IMR-90 (cell line): ENCODE measurements around the gene NGFR.

Experiments used
- BHLHE40 ChIP-seq: fragments of 150-350 bp; IDR thresholded peaks from 2 replicates; pipeline ENCODE4 v1.6.1; 2016; ENCODE audit warnings: mild to moderate bottlenecking, low read depth, low read length
- CEBPB ChIP-seq: IDR thresholded peaks from 2 replicates; pipeline ENCODE4 v1.6.1; 2012; ENCODE audit warnings: low read depth, low read length, improper control_type of control experiment
- CHD1 ChIP-seq: IDR thresholded peaks from 2 replicates; pipeline ENCODE4 v1.6.1; 2012; ENCODE audit warnings: low read depth, low read length, improper control_type of control experiment
- FOS ChIP-seq: fragments of 150-350 bp; IDR thresholded peaks from 2 replicates; pipeline ENCODE4 v1.6.1; 2016; ENCODE audit warnings: low read depth, low read length
- MXI1 ChIP-seq: IDR thresholded peaks from 2 replicates; pipeline ENCODE4 v1.6.1; 2012; ENCODE audit warnings: low read depth, mild to moderate bottlenecking, low read length, moderate library complexity, borderline replicate concordance
- NFE2L2 ChIP-seq: fragments of 150-350 bp; IDR thresholded peaks from 2 replicates; pipeline ENCODE4 v1.6.1; 2016; ENCODE audit warnings: low read depth, mild to moderate bottlenecking, low read length
- POLR2A ChIP-seq: IDR thresholded peaks from 2 replicates; pipeline ENCODE4 v1.6.1; 2012; ENCODE audit warnings: mild to moderate bottlenecking, low read depth, low read length
- RCOR1 ChIP-seq: IDR thresholded peaks from 2 replicates; pipeline ENCODE4 v1.6.1; 2012; ENCODE audit warnings: mild to moderate bottlenecking, low read length, improper control_type of control experiment; ENCODE audit not compliant: insufficient replicate concordance
- RFX5 ChIP-seq: IDR thresholded peaks from 2 replicates; pipeline ENCODE4 v1.8.0; 2012; ENCODE audit warnings: low read depth, mild to moderate bottlenecking, low read length, moderate library complexity
- SMC3 ChIP-seq: fragments of 150-350 bp; IDR thresholded peaks from 2 replicates; pipeline ENCODE4 v1.6.1; 2016; ENCODE audit warnings: low read depth, mild to moderate bottlenecking, antibody characterized with exemption, low read length, moderate library complexity
- TF ChIP-seq, protein P1 (sequence below): fragments of 150-350 bp; IDR thresholded peaks from 2 replicates; pipeline ENCODE4 v1.6.1; 2016; ENCODE audit warnings: low read depth, mild to moderate bottlenecking, low read length, moderate library complexity, borderline replicate concordance
- TF ChIP-seq, protein P2 (sequence below): conservative IDR thresholded peaks from 2 replicates; pipeline ENCODE4 v1.5.1; 2012; ENCODE audit warnings: mild to moderate bottlenecking, low read depth, low read length, improper control_type of control experiment
- TF ChIP-seq, protein P3 (sequence below): fragments of 150-350 bp; IDR thresholded peaks from 2 replicates; pipeline ENCODE4 v1.6.1; 2017; ENCODE audit warnings: mild to moderate bottlenecking, antibody characterized with exemption, low read length, low read depth

DNA sequence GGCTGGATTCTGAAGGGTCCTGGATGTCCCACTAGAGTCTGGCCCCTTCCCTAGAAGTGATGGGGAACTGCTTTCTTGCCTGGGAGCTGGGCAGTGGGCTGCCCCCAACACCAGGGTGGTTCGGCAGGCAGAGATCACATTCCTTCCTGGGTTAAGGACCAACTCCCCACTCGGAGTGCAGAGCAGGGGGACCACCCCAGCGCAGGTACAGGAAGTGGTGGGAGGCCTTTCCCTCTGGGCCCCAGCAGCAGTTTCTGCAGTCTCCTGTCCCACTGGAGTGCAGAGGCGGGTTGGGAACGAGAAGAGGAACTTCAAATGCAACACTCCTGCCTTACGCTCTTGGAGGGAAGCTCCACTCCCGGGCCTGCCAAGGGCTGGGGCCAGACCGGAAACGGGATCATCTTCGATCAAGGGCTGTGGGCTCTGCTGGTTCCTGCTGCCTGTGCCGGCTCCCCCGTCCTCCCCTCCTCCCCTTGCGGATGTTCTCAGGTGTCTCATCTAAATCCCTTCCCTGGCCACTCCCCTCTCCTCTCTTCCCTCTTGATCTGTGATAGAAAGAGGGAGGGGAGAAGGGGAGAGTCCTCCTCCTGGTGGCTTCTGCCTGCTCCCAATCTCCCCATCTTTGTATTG, 9.0 kb upstream of the NGFR start:
- TF ChIP-seq MXI1 (no peak), POLR2A (no peak), RFX5 (no peak), CEBPB (no peak), NFE2L2 (no peak), BHLHE40 (no peak), CHD1 (no peak), SMC3 (no peak), RCOR1 (no peak), FOS (no peak)
- TF ChIP-seq, protein P1, sequence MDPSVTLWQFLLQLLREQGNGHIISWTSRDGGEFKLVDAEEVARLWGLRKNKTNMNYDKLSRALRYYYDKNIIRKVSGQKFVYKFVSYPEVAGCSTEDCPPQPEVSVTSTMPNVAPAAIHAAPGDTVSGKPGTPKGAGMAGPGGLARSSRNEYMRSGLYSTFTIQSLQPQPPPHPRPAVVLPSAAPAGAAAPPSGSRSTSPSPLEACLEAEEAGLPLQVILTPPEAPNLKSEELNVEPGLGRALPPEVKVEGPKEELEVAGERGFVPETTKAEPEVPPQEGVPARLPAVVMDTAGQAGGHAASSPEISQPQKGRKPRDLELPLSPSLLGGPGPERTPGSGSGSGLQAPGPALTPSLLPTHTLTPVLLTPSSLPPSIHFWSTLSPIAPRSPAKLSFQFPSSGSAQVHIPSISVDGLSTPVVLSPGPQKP = no peak
- TF ChIP-seq, protein P2, sequence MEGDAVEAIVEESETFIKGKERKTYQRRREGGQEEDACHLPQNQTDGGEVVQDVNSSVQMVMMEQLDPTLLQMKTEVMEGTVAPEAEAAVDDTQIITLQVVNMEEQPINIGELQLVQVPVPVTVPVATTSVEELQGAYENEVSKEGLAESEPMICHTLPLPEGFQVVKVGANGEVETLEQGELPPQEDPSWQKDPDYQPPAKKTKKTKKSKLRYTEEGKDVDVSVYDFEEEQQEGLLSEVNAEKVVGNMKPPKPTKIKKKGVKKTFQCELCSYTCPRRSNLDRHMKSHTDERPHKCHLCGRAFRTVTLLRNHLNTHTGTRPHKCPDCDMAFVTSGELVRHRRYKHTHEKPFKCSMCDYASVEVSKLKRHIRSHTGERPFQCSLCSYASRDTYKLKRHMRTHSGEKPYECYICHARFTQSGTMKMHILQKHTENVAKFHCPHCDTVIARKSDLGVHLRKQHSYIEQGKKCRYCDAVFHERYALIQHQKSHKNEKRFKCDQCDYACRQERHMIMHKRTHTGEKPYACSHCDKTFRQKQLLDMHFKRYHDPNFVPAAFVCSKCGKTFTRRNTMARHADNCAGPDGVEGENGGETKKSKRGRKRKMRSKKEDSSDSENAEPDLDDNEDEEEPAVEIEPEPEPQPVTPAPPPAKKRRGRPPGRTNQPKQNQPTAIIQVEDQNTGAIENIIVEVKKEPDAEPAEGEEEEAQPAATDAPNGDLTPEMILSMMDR = no peak
- TF ChIP-seq, protein P3, sequence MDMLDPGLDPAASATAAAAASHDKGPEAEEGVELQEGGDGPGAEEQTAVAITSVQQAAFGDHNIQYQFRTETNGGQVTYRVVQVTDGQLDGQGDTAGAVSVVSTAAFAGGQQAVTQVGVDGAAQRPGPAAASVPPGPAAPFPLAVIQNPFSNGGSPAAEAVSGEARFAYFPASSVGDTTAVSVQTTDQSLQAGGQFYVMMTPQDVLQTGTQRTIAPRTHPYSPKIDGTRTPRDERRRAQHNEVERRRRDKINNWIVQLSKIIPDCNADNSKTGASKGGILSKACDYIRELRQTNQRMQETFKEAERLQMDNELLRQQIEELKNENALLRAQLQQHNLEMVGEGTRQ = no peak
